Measurements from ENCODE around the gene MRPL58. TPM values are rescaled to one million over a fixed set of nuclear protein-coding genes. Genes with fewer than 3 reads are reported as not detected.
"Not testable (repeated sequence)": the region's sequence is repeated elsewhere in the genome, so short reads cannot be mapped to it uniquely, and the experiment has no call there.

Gene MRPL58
- total RNA-seq, 1 experiment from 2014 or later = 195 TPM

- ChIA-PET POLR2A (ENCODE audit: unreplicated experiment) (no interaction called here), CTCF (interaction anchor here (0.5 to 0.9 kb wide), 3 partner anchors 12 to 233 kb away, joined by 3 to 5 read pairs (median 3); no protein-coding TSS in a partner anchor)
- TF ChIP-seq EZH2 (IDR thresholded peaks at IDR 0.05; ENCODE audit: low read length, unreplicated experiment) = no peak
- no peak for TF ChIP-seq EZH2phosphoT487 (IDR thresholded peaks at IDR 0.05; ENCODE audit: borderline replicate concordance, low read length)
- no peak for TF ChIP-seq CTCF (conservative IDR thresholded peaks at IDR 0.05; ENCODE audit: low read depth, low read length)
- H3K27me3 ChIP-seq (ENCODE audit: low read length) = no peaks in the 10 kb centered on the region
- intact Hi-C loops (cut with micrococcal nuclease) = loop anchor here (10.0 kb wide), 1 partner anchor 168 kb away; the partner anchor contains the start of gene NUP85
- no peaks in the 10 kb centered on the region for H3K79me2 ChIP-seq (ENCODE audit: low read length)
- no peaks in the 10 kb centered on the region for H4K20me1 ChIP-seq (ENCODE audit: low read length)
- peak overlapping the region; percentile 93 for H3K9ac ChIP-seq (ENCODE audit: low read length)
- H3K27ac ChIP-seq (ENCODE audit: low read length) = peak overlapping the region; percentile 87
- peak overlapping the region; percentile 64 for H2AFZ ChIP-seq (ENCODE audit: low read length)
- peaks cover 26% of the 10 kb centered on the region for H3K36me3 ChIP-seq (ENCODE audit: low read depth, low read length)
- BruUV-seq (replicated peaks) = no TSS peak
- peaks cover 36% of the 10 kb centered on the region for H3K4me1 ChIP-seq (ENCODE audit: insufficient read depth, low read length)
- peak overlapping the region; percentile 82 for H3K4me2 ChIP-seq (ENCODE audit: low read length)
- H3F3A ChIP-seq (ENCODE audit: low read length, unreplicated experiment) = peaks cover 11% of the 10 kb centered on the region
- DNase-seq (peak; percentile 99), ATAC-seq (peak; percentile 35)
- H3K9me3 ChIP-seq (ENCODE audit: low read length) = no peaks in the 10 kb centered on the region
- peak overlapping the region; percentile 77; the same call in 1 of the 2 replicates for H3K4me3 ChIP-seq (ENCODE audit: low read length)
- H3K9me2 ChIP-seq (replicated peaks; ENCODE audit: low read length) = no peaks in the 10 kb centered on the region
Observed at GRCh38 chr17:75036643-75037268, 24.3 kb downstream of the MRPL58 start.

DNA sequence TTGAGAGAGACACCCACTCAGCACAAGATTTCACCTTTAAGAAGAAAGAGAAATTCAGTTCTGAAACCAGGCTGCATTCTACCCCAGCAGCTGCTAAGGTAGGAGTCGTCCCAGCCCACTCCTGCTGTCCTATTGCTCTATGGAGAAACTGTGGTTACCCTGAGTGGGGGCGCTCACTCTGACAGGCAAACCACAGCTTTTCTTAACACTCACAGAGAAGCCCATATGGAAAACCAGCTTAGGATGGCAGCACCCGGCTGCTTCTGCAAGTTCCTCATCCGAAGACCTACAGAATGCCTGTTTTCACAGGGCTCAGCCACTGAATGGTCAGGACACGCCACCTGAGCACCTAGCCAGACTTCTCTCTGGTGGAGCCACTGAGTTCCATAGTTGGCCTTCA is 26.8 kb downstream of the MRPL58 start:
- peaks cover 11% of the 10 kb centered on the region for H3F3A ChIP-seq (ENCODE audit: low read length, unreplicated experiment)
- H3K4me1 ChIP-seq (ENCODE audit: insufficient read depth, low read length) = peaks cover 24% of the 10 kb centered on the region
- H3K4me3 ChIP-seq (ENCODE audit: low read length) = no peak overlapping the region
- no peak for TF ChIP-seq EZH2 (IDR thresholded peaks at IDR 0.05; ENCODE audit: low read length, unreplicated experiment)
- TF ChIP-seq CTCF (conservative IDR thresholded peaks at IDR 0.05; ENCODE audit: low read depth, low read length) = no peak
- TF ChIP-seq EZH2phosphoT487 (IDR thresholded peaks at IDR 0.05; ENCODE audit: borderline replicate concordance, low read length) = no peak
- intact Hi-C loops (cut with micrococcal nuclease) = loop anchor here (10.0 kb wide), 1 partner anchor 166 kb away; the partner anchor contains the start of gene NUP85
- no peak overlapping the region for H3K4me2 ChIP-seq (ENCODE audit: low read length)
- no peaks in the 10 kb centered on the region for H3K9me2 ChIP-seq (replicated peaks; ENCODE audit: low read length)
- H2AFZ ChIP-seq (ENCODE audit: low read length) = no peak overlapping the region
- no peaks in the 10 kb centered on the region for H4K20me1 ChIP-seq (ENCODE audit: low read length)
- 0 out of 2 replicates have a peak, but pooled peaks cover 4% of the 10 kb centered on the region for H3K79me2 ChIP-seq (ENCODE audit: low read length)
- ChIA-PET CTCF (no interaction called here), POLR2A (ENCODE audit: unreplicated experiment) (no interaction called here)
- no peak overlapping the region for H3K9ac ChIP-seq (ENCODE audit: low read length)
- ATAC-seq (no peak), DNase-seq (no peak)
- peaks cover 33% of the 10 kb centered on the region for H3K36me3 ChIP-seq (ENCODE audit: low read depth, low read length)
- no peaks in the 10 kb centered on the region for H3K9me3 ChIP-seq (ENCODE audit: low read length)
- H3K27me3 ChIP-seq (ENCODE audit: low read length) = no peaks in the 10 kb centered on the region
- no peak overlapping the region for H3K27ac ChIP-seq (ENCODE audit: low read length)
- no TSS peak for BruUV-seq (replicated peaks)

GRCh38 chr17:75041656-75042280 is 29.3 kb downstream of the MRPL58 start:
- Histone ChIP-seq H3K4me1 (ENCODE audit: insufficient read depth, low read length) (peaks cover 7% of the 10 kb centered on the region), H3K36me3 (ENCODE audit: low read depth, low read length) (peaks cover 33% of the 10 kb centered on the region), H3K27ac (ENCODE audit: low read length) (no peak overlapping the region), H4K20me1 (ENCODE audit: low read length) (no peaks in the 10 kb centered on the region), H3K4me3 (ENCODE audit: low read length) (no peak overlapping the region), H3K27me3 (ENCODE audit: low read length) (no peaks in the 10 kb centered on the region), H2AFZ (ENCODE audit: low read length) (no peak overlapping the region), H3K4me2 (ENCODE audit: low read length) (no peak overlapping the region), H3K9ac (ENCODE audit: low read length) (no peak overlapping the region), H3F3A (ENCODE audit: low read length, unreplicated experiment) (no peaks in the 10 kb centered on the region), H3K9me2 (replicated peaks; ENCODE audit: low read length) (no peaks in the 10 kb centered on the region), H3K9me3 (ENCODE audit: low read length) (no peaks in the 10 kb centered on the region), H3K79me2 (ENCODE audit: low read length) (peaks cover 23% of the 10 kb centered on the region)
- CTCF ChIA-PET = no interaction called here
- DNase-seq (no peak), ATAC-seq (no peak)
- BruUV-seq (replicated peaks) = no TSS peak
- TF ChIP-seq CTCF (conservative IDR thresholded peaks at IDR 0.05; ENCODE audit: low read depth, low read length) (no peak), EZH2 (IDR thresholded peaks at IDR 0.05; ENCODE audit: low read length, unreplicated experiment) (no peak), EZH2phosphoT487 (IDR thresholded peaks at IDR 0.05; ENCODE audit: borderline replicate concordance, low read length) (no peak)
- intact Hi-C loops (cut with micrococcal nuclease) = no loop called here
- POLR2A ChIA-PET (ENCODE audit: unreplicated experiment) = no interaction called here

GRCh38 chr17:75043789-75044188 is 31.3 kb downstream of the MRPL58 start:
- CTCF ChIA-PET; H3K9ac ChIP-seq (ENCODE audit: low read length); ATAC-seq; intact Hi-C loops (cut with micrococcal nuclease); BruUV-seq (replicated peaks); H3K4me1 ChIP-seq (ENCODE audit: insufficient read depth, low read length); DNase-seq; H3K27me3 ChIP-seq (ENCODE audit: low read length); H3K9me2 ChIP-seq (replicated peaks; ENCODE audit: low read length); H3K4me2 ChIP-seq (ENCODE audit: low read length); H4K20me1 ChIP-seq (ENCODE audit: low read length); POLR2A ChIA-PET (ENCODE audit: unreplicated experiment); H3F3A ChIP-seq (ENCODE audit: low read length, unreplicated experiment); H3K9me3 ChIP-seq (ENCODE audit: low read length); H3K4me3 ChIP-seq (ENCODE audit: low read length); H2AFZ ChIP-seq (ENCODE audit: low read length); H3K27ac ChIP-seq (ENCODE audit: low read length): not testable (repeated sequence)
- Histone ChIP-seq H3K36me3 (ENCODE audit: low read depth, low read length) (peaks cover 31% of the 10 kb centered on the region), H3K79me2 (ENCODE audit: low read length) (peaks cover 39% of the 10 kb centered on the region)

Measured in PC-3 (cell line).